CD4-positive, alpha-beta T cell treated with Interleukin-6 for 4 hours (primary cell): Measurements from ENCODE around the gene CBX4.

ENCODE experiments used
- DNase-seq: peaks from one replicate; pipeline ENCODE4 v3.0.0-alpha.2; 2020; ENCODE audit warnings: mixed read lengths

Gene CBX4

DNA sequence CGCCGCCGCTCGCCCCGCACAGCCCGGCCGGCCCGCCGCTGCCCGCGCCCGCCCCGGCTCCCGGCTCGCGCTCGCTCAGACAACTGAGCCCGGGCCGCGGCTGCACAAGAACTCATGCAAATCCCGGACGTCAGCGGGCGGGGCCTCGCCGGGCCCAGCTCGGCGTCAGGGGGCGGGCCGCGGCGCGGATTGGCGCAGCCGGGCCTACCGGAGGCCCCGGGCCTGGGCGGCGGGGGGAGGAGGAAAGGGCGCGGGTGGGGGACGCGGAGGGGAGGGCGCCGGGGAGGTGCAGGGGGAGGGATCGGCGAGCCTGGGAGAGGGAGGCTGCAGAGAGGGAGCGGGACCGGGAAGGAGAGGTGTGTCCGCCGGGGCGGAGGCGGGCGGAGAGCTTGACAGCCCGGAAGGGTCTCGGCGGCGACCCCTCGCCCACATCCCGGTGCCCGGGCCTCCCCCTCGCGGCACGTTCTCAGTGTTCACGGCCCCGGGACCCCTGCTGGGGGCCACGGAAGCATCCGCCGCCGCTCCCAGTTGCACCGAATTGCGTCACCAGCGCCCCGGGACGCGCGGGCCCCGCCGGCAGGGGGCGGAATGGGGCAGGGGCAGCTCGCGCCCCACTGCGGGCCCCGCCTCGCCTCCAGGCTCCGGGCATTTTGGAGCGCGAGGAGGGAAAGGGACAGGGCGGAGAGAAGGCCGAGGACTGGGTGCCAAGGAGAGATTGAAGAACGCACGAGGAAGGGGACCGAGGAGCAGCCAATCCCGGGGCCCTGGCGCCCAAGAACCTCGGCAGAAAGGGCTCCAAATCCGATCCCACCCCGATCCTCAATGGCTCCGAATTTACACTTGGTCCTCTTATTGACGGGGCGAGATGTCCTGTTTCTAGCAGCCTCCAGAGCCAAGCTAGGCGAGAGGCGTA, at the start of gene CBX4:
TSS of gene CBX4 (minus strand) at position 85 of the 913 bp plus-strand sequence. CDS start 189 bp downstream, outside the sequence.
- DNase-seq = peak; percentile 96

DNA sequence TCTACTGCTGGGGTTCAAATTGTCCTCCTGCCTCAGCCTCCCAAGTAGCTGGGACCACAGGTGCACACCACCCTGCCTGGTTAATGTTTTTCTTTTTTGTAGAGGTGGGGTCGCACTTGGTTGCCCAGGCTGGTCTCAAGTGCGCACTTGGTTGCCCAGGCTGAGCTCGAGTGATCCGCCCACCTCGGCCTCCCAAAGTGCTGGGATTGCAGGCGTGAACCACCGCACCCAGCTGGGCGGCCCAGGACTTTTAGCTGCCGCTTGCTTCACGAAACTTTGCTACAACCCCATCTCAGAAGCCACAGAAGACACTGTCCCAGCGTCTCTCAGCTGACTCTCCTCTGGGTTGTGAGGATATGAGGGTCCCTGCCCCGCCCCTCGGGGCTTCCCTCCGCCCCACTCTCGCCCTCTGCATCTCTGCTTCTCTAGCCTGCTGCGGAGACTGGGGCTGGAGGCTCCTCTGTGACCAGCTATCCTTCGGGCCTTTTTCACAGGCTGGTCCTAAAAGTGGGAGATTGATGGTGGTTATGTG, 48.8 kb upstream of the CBX4 start:
- no peak for DNase-seq

DNA sequence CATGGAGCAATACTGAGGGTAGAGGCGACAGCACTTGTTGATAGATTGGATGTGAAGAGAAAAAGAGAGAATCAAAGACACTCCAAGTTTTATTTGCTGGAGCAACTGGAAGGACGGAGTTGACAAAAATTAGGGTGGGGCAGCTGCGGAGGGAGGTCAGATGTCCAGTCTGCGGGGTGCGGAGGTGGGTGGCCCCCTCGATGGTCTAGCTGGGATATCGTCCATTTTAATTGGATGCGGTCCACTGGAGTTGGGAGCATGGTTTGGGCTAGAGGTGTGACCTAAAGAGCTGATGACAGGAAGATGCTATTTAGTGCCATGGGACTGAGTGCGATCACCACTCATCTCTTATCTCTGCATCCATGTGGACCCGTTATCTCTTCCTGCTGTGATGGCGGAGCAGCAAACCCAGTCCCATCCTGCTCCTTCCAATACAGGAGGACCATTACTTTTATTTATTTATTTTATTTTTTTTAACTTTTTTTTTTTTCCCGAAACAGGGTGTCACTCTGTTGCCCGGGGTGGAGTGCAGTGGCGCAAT, 48.3 kb upstream of the CBX4 start:
- no peak for DNase-seq

DNA sequence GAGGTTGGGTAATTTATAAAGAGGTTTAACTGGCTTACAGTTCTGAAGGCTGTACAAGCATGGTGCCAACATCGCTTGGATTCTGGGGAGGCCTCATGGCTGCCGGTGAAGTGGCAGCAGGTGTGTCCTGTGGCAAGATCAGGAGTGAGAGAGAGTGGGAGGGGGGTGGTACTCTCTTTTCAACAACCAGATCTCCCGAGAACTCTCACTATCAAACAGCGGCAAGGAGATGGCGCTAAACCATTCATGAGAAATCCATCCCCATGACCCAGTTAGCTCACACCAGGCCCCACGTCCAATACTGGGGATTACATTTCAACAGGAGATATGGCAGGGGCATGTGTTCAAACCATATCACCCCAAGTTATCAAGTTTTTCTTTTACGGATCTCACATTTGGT, 44.0 kb upstream of the CBX4 start:
- DNase-seq = no peak

DNA sequence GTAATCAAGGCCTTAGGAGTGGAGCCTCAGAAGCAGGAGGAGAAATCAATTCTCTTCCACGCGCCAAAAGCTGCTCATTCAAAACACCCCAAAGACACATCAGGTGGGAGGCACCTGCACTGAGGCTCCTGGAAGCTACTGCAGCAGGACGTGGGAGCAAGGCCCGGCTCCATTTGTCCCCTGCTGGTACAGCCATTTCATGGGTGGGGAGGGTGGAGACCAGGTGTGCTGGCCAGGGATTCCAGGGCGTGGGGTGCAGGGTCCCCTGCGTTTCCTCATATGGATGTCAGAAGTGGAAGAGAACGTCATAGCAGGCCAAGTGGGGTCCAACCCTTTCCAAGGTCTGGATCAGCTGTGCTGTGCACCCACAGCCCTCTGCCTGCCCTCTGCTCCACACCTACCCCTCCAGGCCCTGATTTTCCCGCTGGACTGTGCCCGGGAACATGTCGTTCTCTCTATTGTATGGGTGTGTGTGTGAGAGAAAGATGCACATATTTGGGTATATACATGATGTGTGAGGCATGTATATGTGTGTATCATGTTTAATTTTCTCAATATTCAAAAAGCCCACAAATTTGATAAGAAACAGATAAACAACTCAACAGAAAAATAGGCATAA, 39.2 kb upstream of the CBX4 start:
- no peak for DNase-seq

DNA sequence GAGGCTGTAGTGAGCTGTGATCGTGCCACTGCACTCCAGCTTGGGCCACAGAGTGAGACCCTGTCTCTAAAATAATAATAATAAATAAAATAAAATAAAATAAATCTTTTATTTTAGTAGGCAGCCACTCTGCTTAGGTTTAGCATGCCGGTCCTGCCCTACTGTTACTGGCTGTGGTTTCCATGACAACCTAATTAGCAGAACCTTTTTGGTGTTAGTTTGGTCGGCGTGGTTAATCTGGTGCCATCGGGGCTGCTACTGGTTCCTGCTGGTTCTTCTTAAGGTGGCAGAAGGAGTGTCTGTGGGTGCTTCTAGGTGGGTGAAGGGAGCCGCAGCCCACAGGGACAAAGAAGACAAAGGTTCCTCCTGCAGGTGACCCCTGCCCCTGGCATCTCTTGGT, 37.8 kb upstream of the CBX4 start:
- no peak for DNase-seq

DNA sequence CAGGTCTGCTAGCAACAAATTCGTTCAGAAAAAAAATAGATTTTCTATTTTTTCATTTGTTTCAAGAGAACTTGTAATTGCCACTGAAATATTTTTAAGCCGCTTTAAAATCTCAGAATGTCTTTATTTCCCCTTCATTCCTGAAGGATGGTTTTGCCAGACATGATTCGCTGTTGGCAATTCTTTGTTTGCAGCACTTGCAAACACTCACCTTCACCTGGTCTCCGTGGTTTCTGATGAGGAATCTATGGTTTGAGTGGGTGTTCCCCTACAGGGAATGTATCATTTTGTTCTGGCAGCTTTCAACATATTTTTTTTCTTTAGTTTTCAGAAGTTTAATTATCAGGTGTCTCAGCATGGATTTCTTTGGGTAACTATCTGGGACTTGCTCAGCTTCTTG, 36.3 kb upstream of the CBX4 start:
- no peak for DNase-seq

DNA sequence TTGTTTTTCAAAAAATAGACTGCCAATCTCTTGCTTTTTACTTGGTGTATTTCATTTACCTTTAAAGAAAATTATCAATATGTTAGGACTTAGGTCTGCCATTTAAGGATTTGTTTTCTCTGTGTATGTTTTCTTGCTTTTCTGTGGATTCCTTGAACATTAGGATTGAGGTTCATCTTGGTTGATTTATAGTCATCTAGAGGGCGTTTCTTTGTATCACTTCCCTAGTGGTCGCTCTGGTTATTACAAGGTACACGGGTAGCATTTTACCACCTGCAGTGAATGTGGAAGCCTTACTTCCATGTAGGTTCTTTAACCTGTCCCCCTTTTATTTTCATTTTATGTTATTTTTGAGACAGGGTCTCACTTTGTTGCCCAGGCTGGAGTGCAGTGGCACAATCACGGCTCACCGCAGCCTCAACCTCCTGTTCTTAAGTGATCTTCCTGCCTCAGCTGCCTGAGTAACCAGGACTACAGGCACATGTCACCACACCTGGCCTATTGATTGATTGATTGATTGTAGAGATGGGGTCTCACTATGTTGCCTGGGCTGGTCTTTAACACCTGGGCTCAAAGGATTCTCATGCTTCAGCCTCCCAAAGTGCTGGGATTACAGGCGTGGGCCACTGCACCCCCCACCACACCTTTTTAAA, 35.2 kb upstream of the CBX4 start:
- DNase-seq = peak; percentile 42

DNA sequence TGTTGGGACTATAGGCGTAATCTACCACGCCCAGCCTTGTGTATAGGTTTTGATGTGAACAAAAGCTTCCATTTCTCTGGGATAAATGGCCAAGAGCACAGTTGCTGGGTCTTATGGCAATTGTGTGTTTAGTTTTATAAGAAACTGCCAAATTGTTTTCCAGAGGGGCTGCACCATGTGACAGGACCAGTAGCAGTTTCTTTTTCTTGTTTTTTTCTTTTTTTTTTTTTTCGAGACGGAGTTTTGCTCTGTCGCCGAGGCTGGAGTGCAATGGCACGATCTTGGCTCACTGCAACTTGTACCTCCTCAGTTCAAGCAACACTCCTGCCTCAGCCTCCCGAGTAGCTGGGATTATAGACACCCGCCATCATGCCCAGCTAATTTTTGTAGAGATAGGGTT, 34.3 kb upstream of the CBX4 start:
- DNase-seq = no peak

DNA sequence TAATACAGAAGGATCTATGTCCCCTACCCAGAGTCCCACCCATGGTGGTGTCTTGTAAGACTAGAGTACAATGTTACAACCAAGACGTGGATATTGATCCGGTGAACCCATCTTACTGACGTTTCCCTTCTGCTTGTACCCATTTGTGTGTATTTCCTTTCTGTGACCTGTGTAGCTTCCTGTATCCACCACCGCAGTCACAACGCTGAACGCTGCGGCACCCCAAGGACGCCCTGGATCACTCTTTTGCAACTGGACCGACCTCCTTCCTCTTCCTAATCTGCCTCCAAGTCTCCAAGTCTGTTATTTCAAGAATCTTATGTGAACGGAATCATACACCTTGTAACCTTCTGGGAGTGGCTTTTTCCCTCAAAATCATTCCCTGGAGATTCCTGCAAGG, 33.5 kb upstream of the CBX4 start:
- DNase-seq = peak; percentile 7

DNA sequence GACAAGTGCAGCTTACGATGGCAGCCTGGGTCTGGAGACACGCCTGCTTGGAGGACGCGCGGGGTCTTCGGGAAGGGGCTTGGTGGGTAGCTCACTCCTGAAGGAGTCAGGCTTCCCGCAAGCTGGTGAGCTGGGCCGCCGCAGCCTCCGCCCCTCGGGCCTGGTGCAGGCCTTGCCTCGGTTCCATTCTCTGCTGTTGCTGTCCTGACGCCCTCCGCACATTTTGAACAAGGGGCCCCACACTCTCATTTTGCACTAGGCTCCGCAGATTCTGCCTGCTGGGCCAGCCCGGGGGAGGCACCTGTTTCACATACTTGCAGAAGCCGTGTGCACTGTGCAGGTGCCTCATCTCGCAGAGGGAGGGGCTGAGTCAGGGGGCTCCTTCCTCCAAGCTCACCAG, 31.9 kb upstream of the CBX4 start:
- no peak for DNase-seq

DNA sequence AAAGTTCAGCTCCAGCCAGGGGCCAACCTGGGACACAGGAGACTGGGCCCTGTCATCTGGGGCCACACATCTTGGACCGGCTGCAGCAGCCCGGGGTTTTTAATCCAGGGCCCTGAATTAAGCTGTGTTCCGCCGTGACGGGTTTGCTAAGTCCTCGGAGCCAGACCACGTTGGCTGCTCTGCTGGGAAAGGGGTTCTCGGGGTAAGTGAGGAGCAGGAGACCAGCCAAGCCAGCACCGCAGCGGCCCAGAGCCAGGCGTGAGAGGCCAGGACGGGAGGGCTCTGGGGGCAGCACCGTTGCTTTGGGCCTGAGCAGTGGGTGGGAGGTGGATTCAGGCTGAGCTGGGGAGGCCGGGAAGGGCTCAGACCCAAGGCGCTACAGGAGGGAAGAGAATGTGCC, 31.3 kb upstream of the CBX4 start:
- no peak for DNase-seq

DNA sequence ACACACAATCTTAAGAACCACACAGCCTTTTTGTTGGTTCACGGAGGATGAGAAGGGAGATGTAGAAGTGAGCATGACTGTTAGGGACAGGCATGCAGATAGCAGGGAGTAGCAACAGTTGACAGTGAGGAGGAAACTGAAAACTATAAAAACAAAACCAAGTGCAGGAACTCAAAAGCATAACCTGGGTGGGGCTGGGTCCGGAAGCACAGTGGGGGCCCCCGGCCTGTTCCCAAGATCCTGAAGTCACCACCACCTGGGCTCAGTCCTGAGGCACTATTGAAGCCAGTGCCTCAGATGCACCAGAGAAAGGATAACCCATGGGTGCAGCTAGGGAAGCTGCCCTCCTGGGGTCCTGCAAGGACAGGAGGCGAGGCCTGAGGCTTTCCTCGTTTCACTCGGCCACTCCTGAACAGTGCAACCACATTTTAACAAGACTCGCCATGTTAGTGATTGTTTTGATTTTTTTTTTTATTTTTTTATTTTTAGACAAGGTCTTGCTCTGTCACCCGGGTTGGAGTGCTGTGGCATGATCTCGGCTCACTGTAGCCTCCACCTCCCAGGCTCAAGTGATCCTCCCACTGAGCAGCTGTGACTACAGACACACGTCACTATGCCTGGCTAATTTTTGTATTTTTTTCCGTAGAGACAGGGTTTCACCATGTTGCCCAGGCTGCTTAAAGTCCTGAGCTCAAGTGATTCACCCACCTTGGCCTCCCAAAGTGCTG, 27.7 kb upstream of the CBX4 start:
- DNase-seq = peak; percentile 30

DNA sequence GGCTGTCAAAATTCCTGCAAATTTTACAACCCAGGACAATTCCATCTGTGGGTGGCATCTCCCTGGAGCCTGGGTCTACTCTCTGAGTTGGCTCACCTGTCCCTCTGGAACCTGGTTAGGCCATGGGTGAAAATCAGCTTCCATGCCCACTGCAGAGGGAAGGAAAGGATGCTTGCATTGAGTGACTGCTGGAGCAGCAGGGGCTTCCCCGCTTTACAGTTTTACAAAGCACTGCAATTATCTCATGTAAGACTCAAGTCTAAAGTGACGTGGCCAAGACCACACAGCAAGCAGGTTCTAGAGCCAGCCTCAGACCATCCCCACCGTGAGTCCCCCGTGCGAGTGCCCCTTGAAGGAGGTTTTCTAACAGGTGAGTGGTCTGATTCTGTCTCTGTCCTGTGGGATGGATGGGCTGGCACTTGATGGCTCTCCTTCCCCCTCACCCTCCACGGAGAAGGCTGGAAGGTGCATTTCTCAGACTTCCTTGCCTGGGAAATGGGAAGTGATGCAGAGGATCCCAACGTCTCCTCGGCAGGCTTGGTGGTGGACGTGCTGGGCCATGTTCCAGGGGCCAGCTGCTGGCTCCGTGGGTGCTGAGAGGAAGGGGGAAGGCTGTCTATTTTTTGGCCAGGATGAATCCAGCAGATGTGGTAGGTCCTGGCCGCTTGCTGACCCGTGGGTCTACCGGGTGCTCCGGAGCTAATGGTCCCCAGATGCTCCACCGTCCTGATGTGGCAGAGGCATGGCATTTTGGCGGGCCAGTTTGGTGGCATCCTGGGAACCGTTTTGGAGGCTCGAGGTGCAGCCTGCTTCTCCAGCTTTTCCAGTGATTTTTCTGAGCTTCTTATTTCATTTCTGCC, 26.3 kb upstream of the CBX4 start:
- DNase-seq = no peak

DNA sequence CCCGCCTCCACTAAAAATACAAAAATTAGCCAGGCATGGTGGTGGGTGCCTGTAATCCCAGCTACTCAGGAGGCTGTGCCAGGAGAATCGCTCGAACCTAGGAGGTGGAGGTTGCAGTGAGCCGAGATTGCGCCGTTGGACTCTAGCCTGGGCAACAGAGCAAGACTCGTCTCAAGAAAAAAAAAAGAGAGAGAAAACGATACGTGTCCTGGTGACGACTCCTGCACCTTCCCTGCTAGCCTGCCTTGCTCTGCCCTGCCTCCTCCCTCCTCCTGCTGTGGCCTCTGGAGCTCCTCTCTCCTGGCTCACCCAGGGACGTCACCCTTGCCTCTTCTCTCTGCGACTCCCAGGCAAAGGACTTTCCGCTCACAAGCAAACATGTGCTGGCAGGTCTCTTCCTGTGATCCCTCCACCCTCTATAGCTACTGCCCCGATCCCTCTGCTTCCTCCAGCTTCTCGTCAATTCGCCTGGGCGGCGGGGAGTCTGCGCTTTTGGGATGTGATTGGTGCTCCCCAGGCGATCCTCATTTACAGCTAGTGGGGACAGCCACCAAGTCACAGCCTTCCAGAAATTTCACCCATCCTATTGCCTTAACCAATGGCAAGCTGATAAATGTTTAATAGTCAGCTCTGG, 25.5 kb upstream of the CBX4 start:
- no peak for DNase-seq

DNA sequence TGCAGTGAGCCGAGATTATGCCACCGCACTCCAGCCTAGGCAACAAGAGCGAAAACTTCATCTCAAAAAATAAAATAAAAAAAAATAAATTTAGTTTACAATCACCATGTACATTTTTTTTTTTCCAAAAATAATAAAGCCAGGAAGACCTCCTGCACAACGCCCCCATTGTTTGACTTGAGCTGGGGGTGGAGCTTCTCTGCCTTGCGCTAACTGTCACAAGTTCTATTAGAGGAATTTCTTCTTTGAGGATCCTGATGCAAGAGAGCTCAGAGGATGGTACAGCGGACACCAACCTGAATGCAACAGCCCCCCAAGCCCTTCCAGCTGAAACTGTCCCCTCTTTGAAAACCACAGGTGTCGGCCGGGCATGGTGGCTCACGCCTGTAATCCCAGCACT, 24.9 kb upstream of the CBX4 start:
- DNase-seq = no peak

DNA sequence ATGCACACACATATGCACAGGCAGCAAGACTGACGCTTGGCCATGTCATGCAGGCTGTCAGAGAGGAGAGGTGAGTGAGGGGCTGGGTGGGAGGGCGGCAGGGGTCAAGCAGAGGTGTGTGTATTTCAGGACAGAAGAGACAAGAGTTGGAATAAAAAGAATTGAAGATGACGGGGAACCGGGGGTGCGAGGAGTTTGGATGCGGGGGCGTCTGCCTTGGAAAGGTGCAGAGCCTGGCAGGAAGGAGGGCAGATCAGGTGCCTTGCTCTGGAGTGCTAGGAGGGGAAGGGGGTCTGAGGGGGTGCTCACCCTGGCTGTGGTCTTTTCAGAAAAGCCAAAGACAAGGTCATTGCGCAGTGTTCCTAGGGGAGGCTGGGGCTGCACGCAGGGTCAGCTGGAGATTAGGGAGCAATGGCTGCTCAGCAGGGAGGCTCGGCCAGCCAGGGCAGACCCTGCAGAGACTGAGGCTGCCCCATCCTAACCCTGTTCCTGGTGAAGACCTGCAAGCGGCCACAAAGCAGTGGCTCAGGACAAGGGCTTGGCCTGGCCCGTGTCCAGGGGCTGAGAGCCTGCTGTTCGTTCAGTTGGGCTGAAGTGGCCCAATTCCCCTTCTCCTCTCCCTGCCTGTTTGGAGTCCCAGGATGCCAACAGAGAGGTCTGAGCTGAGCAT, 23.7 kb upstream of the CBX4 start:
- no peak for DNase-seq

DNA sequence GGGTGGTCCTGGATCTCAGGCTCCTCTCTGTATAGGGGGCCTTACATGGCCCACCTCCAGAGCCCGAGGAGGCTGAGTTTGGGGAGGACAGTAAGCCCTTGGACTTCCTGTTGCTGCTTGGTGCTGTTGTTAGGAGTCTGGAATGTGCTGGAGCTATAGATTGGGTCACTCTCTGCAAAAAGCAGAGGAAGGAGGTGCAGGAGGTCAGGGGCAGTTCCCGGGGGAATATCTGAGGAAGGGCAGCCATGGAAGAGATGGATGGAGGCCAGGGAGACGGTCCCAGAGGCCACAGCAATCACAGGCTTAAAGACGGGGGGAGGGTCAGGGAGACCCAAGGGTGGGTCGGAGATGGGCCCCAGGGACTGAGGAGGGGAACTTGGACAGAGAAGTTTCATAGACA, 23.0 kb upstream of the CBX4 start:
- DNase-seq = no peak

DNA sequence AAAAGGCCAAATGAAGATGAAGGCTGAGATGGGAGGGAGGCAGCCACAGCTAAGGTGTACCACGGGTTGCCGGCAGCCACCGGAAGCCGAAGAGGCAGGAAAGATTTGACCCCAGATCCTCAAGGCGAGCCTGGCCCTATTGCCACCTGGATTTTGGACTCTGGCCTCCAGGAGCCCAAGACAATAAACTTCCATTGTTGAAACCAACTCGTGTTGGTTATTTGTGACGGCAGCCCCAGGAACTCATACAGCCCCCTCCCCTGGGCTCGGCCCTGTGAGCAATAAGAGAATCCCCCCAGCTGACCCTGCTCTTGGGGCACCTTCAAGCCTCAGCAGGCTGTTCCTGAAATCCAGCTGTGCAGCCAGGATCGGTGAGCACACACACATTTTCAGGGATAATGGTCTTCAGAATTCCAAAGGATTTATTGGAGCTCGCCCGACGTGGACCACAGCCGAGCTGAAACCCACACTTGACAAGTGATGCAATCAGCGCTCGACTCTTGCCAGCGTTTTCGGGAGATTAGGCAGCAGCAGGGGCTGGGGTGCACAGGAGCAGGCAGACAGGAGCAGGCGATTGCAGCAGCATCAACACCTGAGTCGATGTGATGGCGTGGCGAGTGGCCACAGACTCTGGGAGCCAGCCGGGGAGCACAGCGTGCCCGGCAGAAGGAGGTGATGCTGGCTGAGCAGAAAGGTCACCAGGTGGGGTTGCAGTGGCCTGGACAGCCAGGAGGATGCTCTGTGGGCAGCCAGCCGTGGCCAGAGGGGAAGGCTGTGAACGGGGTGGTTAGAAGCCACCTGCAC, 22.4 kb upstream of the CBX4 start:
- no peak for DNase-seq
